ENCODE measurements around the gene B3GNT8. TPM values are rescaled to one million over a fixed set of nuclear protein-coding genes. Genes with fewer than 3 reads are reported as not detected.
A peak's percentile ranks its signal among the peaks of the same experiment; 100 is the strongest.
"Not testable (repeated sequence)": the region's sequence is repeated elsewhere in the genome, so short reads cannot be mapped to it uniquely, and the experiment has no call there.

Gene B3GNT8
- total RNA-seq, 1 donor from 2014 or later = 0.86 TPM

DNA sequence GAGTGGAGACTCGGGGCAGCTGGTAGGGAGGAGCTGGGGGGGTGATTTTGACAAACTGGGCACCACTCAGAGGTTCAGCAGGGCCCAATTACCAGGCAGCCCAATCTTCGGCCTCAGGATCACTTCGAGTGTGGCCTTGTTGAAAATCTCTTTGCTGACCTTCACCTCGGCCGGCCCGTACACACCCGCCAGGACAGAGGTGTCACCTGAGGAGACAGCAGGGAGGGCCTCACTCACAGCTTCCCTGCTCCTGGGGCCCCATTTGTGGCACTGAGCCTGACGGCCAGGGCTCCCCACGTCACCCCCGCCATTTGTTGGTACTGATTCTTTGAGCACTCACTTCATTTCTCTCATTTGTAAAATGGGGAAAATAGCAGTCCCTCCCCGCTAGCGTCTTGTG is 34.4 kb downstream of the B3GNT8 start:
- Mint-ChIP-seq H3K4me3 (no peak overlapping the region), H3K4me1 (peaks cover 24% of the 10 kb centered on the region), H3K9me3 (no peaks in the 10 kb centered on the region), H3K27ac (ENCODE audit: unreplicated experiment) (no peak overlapping the region), H3K36me3 (ENCODE audit: low read depth) (no peaks in the 10 kb centered on the region), H3K27me3 (ENCODE audit: low read depth) (no peaks in the 10 kb centered on the region)
- DNase-seq (ENCODE audit: low read depth, low spot score) = no peak
- TF ChIP-seq, protein P1, sequence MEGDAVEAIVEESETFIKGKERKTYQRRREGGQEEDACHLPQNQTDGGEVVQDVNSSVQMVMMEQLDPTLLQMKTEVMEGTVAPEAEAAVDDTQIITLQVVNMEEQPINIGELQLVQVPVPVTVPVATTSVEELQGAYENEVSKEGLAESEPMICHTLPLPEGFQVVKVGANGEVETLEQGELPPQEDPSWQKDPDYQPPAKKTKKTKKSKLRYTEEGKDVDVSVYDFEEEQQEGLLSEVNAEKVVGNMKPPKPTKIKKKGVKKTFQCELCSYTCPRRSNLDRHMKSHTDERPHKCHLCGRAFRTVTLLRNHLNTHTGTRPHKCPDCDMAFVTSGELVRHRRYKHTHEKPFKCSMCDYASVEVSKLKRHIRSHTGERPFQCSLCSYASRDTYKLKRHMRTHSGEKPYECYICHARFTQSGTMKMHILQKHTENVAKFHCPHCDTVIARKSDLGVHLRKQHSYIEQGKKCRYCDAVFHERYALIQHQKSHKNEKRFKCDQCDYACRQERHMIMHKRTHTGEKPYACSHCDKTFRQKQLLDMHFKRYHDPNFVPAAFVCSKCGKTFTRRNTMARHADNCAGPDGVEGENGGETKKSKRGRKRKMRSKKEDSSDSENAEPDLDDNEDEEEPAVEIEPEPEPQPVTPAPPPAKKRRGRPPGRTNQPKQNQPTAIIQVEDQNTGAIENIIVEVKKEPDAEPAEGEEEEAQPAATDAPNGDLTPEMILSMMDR (conservative IDR thresholded peaks at IDR 0.05) = no peak

DNA sequence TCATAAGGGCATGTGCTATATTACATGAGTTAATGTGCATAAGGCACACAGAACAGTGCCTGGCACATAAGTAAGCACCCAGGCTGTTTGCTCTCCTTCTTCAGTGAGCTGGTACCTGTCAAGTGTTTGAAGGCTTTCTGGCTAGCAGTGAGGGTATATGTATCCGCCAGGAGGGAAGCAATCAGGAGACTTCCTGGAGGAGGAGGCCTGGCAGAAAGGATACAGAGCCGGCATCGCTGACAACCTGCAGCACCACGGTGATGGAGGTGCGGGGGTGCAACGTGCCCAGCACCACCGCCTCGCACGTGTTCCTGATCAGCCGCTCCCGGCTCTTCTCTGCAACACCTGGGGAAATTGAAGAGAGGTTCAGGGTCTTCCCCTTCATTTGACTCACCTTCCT is 35.6 kb downstream of the B3GNT8 start:
- H3K27me3 Mint-ChIP-seq (ENCODE audit: low read depth) = no peaks in the 10 kb centered on the region
- TF ChIP-seq, protein P1 (conservative IDR thresholded peaks at IDR 0.05) = no peak
- H3K4me1 Mint-ChIP-seq = peaks cover 13% of the 10 kb centered on the region
- H3K9me3 Mint-ChIP-seq = no peaks in the 10 kb centered on the region
- no peak overlapping the region for H3K27ac Mint-ChIP-seq (ENCODE audit: unreplicated experiment)
- no peak for DNase-seq (ENCODE audit: low read depth, low spot score)
- no peak overlapping the region for H3K4me3 Mint-ChIP-seq
- H3K36me3 Mint-ChIP-seq (ENCODE audit: low read depth) = no peaks in the 10 kb centered on the region

DNA sequence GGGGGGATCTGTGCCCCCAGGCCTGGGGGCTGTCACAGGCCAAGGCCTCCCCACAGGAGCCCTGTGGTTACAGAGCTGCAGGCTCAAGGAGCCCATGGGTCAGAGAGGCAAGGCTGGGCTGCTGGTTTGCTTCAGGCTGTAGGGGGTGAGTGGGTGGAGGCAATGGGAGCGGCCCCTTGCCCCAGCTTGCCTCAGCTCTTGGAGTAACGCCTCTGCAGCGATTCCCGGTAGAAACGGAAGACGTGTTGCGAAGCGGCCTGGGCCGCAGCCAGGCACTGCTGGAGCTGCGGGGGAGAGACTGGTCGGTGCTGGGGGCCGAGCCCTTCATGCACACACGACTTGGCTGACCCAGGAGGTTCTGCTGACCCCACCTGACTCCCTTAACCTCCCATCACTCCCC is 40.7 kb downstream of the B3GNT8 start:
- H3K4me3 Mint-ChIP-seq = no peak overlapping the region
- no peaks in the 10 kb centered on the region for H3K9me3 Mint-ChIP-seq
- H3K27me3 Mint-ChIP-seq (ENCODE audit: low read depth) = no peaks in the 10 kb centered on the region
- no peak overlapping the region for H3K27ac Mint-ChIP-seq (ENCODE audit: unreplicated experiment)
- DNase-seq (ENCODE audit: low read depth, low spot score) = no peak
- H3K4me1 Mint-ChIP-seq = no peaks in the 10 kb centered on the region
- TF ChIP-seq, protein P1 (conservative IDR thresholded peaks at IDR 0.05) = no peak
- peaks cover 2% of the 10 kb centered on the region for H3K36me3 Mint-ChIP-seq (ENCODE audit: low read depth)

DNA sequence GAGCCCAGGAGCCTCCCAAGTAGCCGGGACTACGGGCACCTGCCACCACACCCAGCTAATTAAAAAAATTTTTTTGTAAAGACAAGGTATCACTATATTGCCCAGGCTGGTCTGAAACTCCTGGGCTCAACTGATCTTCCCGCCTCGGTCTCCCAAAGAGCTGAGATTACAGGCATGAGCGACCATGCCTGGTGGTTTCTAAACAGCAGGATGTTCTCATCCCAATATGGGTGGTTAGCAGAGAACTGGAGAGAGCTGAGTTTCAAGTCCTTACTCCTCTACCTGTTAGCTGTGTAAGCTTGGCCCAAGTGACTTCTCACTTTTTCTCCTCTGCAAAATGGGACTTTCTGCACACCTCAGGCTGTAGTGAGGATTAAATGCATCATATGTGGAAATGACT is 42.8 kb downstream of the B3GNT8 start:
- Mint-ChIP-seq H3K4me3 (no peak overlapping the region), H3K27ac (ENCODE audit: unreplicated experiment) (no peak overlapping the region), H3K9me3 (no peaks in the 10 kb centered on the region), H3K4me1 (no peaks in the 10 kb centered on the region), H3K36me3 (ENCODE audit: low read depth) (peaks cover 2% of the 10 kb centered on the region), H3K27me3 (ENCODE audit: low read depth) (no peaks in the 10 kb centered on the region)
- TF ChIP-seq, protein P1 (conservative IDR thresholded peaks at IDR 0.05) = no peak
- no peak for DNase-seq (ENCODE audit: low read depth, low spot score)

DNA sequence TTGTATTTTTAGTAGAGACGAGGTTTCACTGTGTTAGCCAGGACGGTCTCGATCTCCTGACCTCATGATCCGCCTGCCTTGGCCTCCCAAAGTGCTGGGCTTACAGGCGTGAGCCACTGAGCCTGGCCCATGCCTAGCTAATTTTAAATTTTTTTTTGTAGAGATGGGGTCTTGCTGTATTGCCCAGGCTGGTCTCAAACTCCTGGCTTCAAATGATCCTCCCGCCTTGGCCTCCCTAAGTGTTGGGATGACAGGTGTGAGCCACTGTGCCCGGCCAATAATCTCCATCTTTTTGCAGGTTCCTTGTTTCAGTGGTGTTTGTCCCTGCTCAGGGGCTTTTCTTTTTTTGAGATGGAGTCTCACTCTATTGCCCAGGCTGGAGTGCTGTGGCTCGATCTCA is 45.6 kb downstream of the B3GNT8 start:
- H3K9me3 Mint-ChIP-seq; DNase-seq (ENCODE audit: low read depth, low spot score); H3K36me3 Mint-ChIP-seq (ENCODE audit: low read depth); H3K27ac Mint-ChIP-seq (ENCODE audit: unreplicated experiment); H3K27me3 Mint-ChIP-seq (ENCODE audit: low read depth); H3K4me1 Mint-ChIP-seq; H3K4me3 Mint-ChIP-seq: not testable (repeated sequence)

DNA sequence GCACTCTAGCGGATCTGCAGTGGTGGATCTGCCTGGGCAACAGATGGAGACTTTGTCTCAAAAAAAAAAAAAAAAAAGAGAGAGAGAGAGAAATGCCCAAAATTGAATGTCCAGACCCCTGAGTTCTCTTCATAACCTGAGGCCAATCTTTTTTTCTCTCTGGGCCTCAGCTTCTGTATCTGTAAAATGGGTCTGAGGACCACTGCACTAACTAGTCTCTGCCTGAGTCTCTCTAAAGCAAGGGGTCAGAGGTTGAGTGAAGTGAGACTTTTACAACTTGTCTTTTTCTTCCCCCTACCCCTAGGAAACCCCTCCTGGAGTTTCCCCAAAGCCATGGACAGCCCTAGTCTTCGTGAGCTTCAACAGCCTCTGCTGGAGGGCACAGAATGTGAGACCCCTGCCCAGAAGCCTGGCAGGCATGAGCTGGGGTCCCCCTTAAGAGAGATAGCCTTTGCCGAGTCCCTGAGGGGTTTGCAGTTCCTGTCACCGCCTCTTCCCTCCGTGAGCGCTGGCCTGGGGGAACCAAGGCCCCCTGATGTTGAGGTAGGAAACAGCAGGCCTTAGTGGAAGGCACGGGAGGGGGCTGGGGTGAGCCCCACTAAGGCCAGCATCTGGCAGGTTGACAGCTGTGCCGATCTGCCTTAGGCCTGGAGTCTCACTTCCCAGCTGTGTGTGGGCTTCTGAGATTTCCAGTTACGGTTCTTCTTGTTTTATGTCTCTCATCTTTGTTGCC is 49.0 kb downstream of the B3GNT8 start:
- Mint-ChIP-seq H3K27me3 (ENCODE audit: low read depth) (peaks cover 5% of the 10 kb centered on the region), H3K36me3 (ENCODE audit: low read depth) (peaks cover 2% of the 10 kb centered on the region), H3K4me1 (peaks cover 15% of the 10 kb centered on the region), H3K4me3 (peak overlapping the region; percentile 41), H3K9me3 (no peaks in the 10 kb centered on the region), H3K27ac (ENCODE audit: unreplicated experiment) (peak overlapping the region; percentile 65)
- TF ChIP-seq, protein P1 (conservative IDR thresholded peaks at IDR 0.05) = peak; percentile 34
- peak; percentile 15 for DNase-seq (ENCODE audit: low read depth, low spot score)
